SK-N-SH treated with all-trans-retinoic acid at 6 μM for 48 hours (cell line): ENCODE data around the gene PRKAG1.

Experiments used
- BACH2 ChIP-seq: fragments of 250-450 bp; sonication (Bioruptor Pico); IDR thresholded peaks from 2 replicates; pipeline ENCODE4 v1.9.0; 2021; ENCODE audit warnings: mild to moderate bottlenecking, borderline replicate concordance
- CSRNP3 ChIP-seq: fragments of 250-450 bp; sonication (Bioruptor Pico); IDR thresholded peaks from 2 replicates; pipeline ENCODE4 v1.5.1; 2021; ENCODE audit warnings: mild to moderate bottlenecking, moderate library complexity
- ISL1 ChIP-seq: fragments of 250-450 bp; sonication (Bioruptor Pico); IDR thresholded peaks from 2 replicates; pipeline ENCODE4 v2.1.2; 2022; ENCODE audit warnings: mild to moderate bottlenecking, moderate library complexity
- PATZ1 ChIP-seq: fragments of 250-450 bp; sonication (Bioruptor Pico); IDR thresholded peaks from 2 replicates; pipeline ENCODE4 v1.8.0; 2020; ENCODE audit warnings: mild to moderate bottlenecking, moderate library complexity, borderline replicate concordance
- RARB ChIP-seq: fragments of 250-450 bp; sonication (Bioruptor Pico); IDR thresholded peaks from 2 replicates; pipeline ENCODE4 v1.8.0; 2021; ENCODE audit warnings: mild to moderate bottlenecking, moderate library complexity
- SNAI2 ChIP-seq: fragments of 250-450 bp; sonication (Bioruptor Pico); IDR thresholded peaks from 2 replicates; pipeline ENCODE4 v1.5.0; 2020; ENCODE audit warnings: mild to moderate bottlenecking, moderate library complexity
- TSHZ2 ChIP-seq: fragments of 250-450 bp; sonication (Bioruptor Pico); IDR thresholded peaks from 2 replicates; pipeline ENCODE4 v1.5.0; 2020; ENCODE audit warnings: mild to moderate bottlenecking, moderate library complexity
- ZNF8 ChIP-seq: fragments of 450-650 bp; formaldehyde crosslinking; IDR thresholded peaks from 2 replicates; pipeline ENCODE4 v1.5.0; 2020; ENCODE audit warnings: mild to moderate bottlenecking, moderate library complexity

- TF ChIP-seq ZNF8 (CRISPR knock-in tag) = no peak
- no peak for TF ChIP-seq RARB (CRISPR knock-in tag)
- no peak for TF ChIP-seq CSRNP3 (CRISPR knock-in tag)
- no peak for TF ChIP-seq PATZ1
- TF ChIP-seq BACH2 (CRISPR knock-in tag) = no peak
- no peak for TF ChIP-seq ISL1 (CRISPR knock-in tag)
- no peak for TF ChIP-seq SNAI2 (CRISPR knock-in tag)
- TF ChIP-seq TSHZ2 (CRISPR knock-in tag) = no peak
Observed at GRCh38 chr12:49010092-49010668, 8.4 kb downstream of the PRKAG1 start.
